PC-9 (cell line): ENCODE results near the gene PGF. TPM values are rescaled to one million over a fixed set of nuclear protein-coding genes. Genes with fewer than 3 reads are reported as not detected.

Source experiments
- BruUV-seq: library from RNA; stranded (reverse); fragments of 400-500 nt; replicated peaks from 2 replicates; lab custom pipeline; 2021; lab: Mats Ljungman, UMichigan
- CTCF ChIA-PET: fragments of 300-600 bp; sonication (Branson Sonifier 250); formaldehyde crosslinking; loops from one replicate; lab custom pipeline; 2022; ENCODE audit warnings: antibody characterized with exemption; lab: Charles Lee
- POLR2A ChIA-PET: fragments of 300-600 bp; sonication (Branson Sonifier 250); formaldehyde crosslinking; loops from one replicate; lab custom pipeline; 2022; ENCODE audit warnings: antibody characterized with exemption; ENCODE audit not compliant: unreplicated experiment; lab: Charles Lee
- DNase-seq, 2 experiments: peaks; one replicate each; pipeline versions ENCODE4 v3.0.0 to v3.0.0-alpha.2; 2015 to 2022; ENCODE audit warnings: mixed read lengths in 1 of 2
- H2AFZ ChIP-seq: fragments of 200-600 bp; sonication (generic); 2 replicates; pipeline ENCODE4 v1.8.1; 2017; ENCODE audit warnings: antibody characterized with exemption
- H3F3A ChIP-seq: fragments of 200-600 bp; sonication (generic); 2 replicates; pipeline ENCODE4 v1.8.1; 2017; ENCODE audit warnings: antibody characterized with exemption, mild to moderate bottlenecking, low read depth; ENCODE audit not compliant: insufficient read depth
- H3K27ac ChIP-seq: fragments of 200-600 bp; sonication (generic); 2 replicates; pipeline ENCODE4 v1.6.1; 2016; ENCODE audit warnings: mixed run types
- H3K27me3 ChIP-seq: fragments of 200-600 bp; sonication (generic); 2 replicates; pipeline ENCODE4 v1.6.1; 2016; ENCODE audit warnings: low read depth, mixed run types; ENCODE audit not compliant: insufficient read depth
- H3K36me3 ChIP-seq: fragments of 200-600 bp; sonication (generic); 2 replicates; pipeline ENCODE4 v1.6.1; 2016; ENCODE audit warnings: low read depth, mixed run types
- H3K4me1 ChIP-seq: fragments of 200-600 bp; sonication (generic); replicated peaks from 2 replicates; pipeline ENCODE4 v1.6.1; 2016; ENCODE audit warnings: mixed run types; ENCODE audit not compliant: insufficient read depth
- H3K4me2 ChIP-seq: fragments of 200-600 bp; sonication (generic); 2 replicates; pipeline ENCODE4 v1.6.1; 2017; ENCODE audit warnings: mixed run types
- H3K4me3 ChIP-seq: fragments of 200-600 bp; sonication (generic); 2 replicates; pipeline ENCODE4 v1.6.1; 2016; ENCODE audit warnings: mixed run types
- H3K79me2 ChIP-seq: fragments of 200-600 bp; sonication (generic); 2 replicates; pipeline ENCODE4 v1.6.1; 2017; ENCODE audit warnings: low read depth, mixed run types
- H3K9me2 ChIP-seq: fragments of 200-600 bp; sonication (generic); 2 replicates; pipeline ENCODE4 v1.8.1; 2017; ENCODE audit warnings: mild to moderate bottlenecking; ENCODE audit not compliant: insufficient read depth
- H3K9me3 ChIP-seq: fragments of 200-600 bp; sonication (generic); 2 replicates; pipeline ENCODE4 v1.8.1; 2016; ENCODE audit warnings: low read depth; ENCODE audit not compliant: insufficient read depth
- H4K20me1 ChIP-seq: fragments of 200-600 bp; sonication (generic); 2 replicates; pipeline ENCODE4 v1.8.1; 2017; ENCODE audit not compliant: insufficient read depth
- EZH2 ChIP-seq: fragments of 200-600 bp; sonication (generic); IDR thresholded peaks from 2 replicates; pipeline ENCODE4 v1.8.0; 2017; ENCODE audit warnings: antibody characterized with exemption, low read depth
- intact Hi-C: fragments of 100-400 bp; cut with micrococcal nuclease; formaldehyde crosslinking; loops from one replicate; pipeline ENCODE4 v1.10.0; 2022; ENCODE audit not compliant: unreplicated experiment
- total RNA-seq: library from RNA; stranded (reverse); gene quantifications from 2 replicates; pipeline ENCODE4 v1.2.3, GENCODE V29; 2021
- TF ChIP-seq, protein P1 (sequence below): fragments of 200-600 bp; sonication (generic); conservative IDR thresholded peaks from 2 replicates; pipeline ENCODE4 v1.6.1; 2017; ENCODE audit warnings: mixed run types, antibody characterized with exemption, mild to moderate bottlenecking, moderate library complexity

The PGF gene
- total RNA-seq, 1 experiment from 2014 or later: 11.7 TPM

DNA sequence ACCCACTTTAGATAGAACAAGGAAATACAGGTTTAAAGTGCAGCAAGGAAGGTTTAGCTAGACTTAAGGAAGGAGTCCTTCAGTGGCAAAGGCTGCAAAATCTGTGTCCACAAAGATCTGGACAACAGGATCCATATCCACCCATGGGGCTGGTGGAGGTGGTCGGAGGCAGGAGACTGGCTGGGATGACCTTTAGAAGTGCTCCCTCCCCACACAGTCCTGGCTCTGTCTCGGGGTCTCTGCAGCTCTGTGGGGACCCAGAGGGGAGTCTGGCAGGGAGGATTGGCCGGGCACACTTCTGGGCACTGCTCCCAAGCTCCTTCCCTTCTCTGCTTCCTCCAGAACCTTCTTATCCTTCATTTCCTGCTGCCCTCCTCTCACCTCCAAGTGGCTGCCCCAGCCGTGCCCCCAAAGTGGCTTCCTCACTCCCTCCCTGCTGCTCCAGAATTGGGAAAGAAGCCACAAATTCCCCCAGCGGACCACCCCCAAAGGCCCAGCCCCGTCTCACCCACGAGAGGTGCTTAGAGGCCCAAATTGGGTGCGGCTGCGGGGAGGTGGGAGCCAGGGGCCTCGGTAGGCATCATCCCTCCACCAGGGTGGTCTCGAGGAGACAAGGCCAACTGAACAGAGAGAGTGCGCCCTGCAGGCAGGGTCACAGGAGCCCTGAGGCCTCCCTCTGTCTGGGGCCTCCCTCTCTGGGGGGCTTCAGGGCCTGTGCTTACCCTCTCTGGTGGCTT, 21.9 kb upstream of the PGF start:
- H4K20me1 ChIP-seq: no peaks in the 10 kb centered on the region
- CTCF ChIA-PET: no interaction called here
- H3K4me1 ChIP-seq: peaks cover 27% of the 10 kb centered on the region
- H3K27ac ChIP-seq: no peak overlapping the region
- H3F3A ChIP-seq: peaks cover 8% of the 10 kb centered on the region; the same call in 1 of the 2 replicates
- H3K4me3 ChIP-seq: no peak overlapping the region
- BruUV-seq: no TSS peak
- no peak overlapping the region for H3K4me2 ChIP-seq
- H3K36me3 ChIP-seq: no peaks in the 10 kb centered on the region
- H3K27me3 ChIP-seq: no peaks in the 10 kb centered on the region
- H3K79me2 ChIP-seq: no peaks in the 10 kb centered on the region
- TF ChIP-seq, protein P1, sequence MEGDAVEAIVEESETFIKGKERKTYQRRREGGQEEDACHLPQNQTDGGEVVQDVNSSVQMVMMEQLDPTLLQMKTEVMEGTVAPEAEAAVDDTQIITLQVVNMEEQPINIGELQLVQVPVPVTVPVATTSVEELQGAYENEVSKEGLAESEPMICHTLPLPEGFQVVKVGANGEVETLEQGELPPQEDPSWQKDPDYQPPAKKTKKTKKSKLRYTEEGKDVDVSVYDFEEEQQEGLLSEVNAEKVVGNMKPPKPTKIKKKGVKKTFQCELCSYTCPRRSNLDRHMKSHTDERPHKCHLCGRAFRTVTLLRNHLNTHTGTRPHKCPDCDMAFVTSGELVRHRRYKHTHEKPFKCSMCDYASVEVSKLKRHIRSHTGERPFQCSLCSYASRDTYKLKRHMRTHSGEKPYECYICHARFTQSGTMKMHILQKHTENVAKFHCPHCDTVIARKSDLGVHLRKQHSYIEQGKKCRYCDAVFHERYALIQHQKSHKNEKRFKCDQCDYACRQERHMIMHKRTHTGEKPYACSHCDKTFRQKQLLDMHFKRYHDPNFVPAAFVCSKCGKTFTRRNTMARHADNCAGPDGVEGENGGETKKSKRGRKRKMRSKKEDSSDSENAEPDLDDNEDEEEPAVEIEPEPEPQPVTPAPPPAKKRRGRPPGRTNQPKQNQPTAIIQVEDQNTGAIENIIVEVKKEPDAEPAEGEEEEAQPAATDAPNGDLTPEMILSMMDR: no peak
- no peak for TF ChIP-seq EZH2
- H2AFZ ChIP-seq: no peak overlapping the region
- H3K9me2 ChIP-seq: no peaks in the 10 kb centered on the region
- intact Hi-C loops: no loop called here
- H3K9me3 ChIP-seq: no peaks in the 10 kb centered on the region
- POLR2A ChIA-PET: interaction anchor here (0.6 kb wide), 1 partner anchor 532 kb away, joined by 5 read pairs; no protein-coding TSS in a partner anchor
- DNase-seq: no peak

GRCh38 chr14:74976264-74977113, 21.1 kb upstream of the PGF start:
- H3K36me3 ChIP-seq: no peaks in the 10 kb centered on the region
- BruUV-seq: no TSS peak

More at GRCh38 chr14:74976264-74977113, 21.1 kb upstream of the PGF start:
- H3K9me3 ChIP-seq: no peaks in the 10 kb centered on the region
- H3F3A ChIP-seq: peaks cover 8% of the 10 kb centered on the region; the same call in 1 of the 2 replicates
- ChIA-PET POLR2A (interaction anchor here (0.6 to 0.9 kb wide), 3 partner anchors 29 to 533 kb away, joined by 3 to 6 read pairs (median 5); partner anchors contain the start of gene ZC2HC1C), CTCF (no interaction called here)
- H3K27ac ChIP-seq: no peak overlapping the region
- peaks cover 27% of the 10 kb centered on the region for H3K4me1 ChIP-seq
- H3K9me2 ChIP-seq: no peaks in the 10 kb centered on the region
- no peak for DNase-seq
- H3K27me3 ChIP-seq: no peaks in the 10 kb centered on the region
- no peak overlapping the region for H2AFZ ChIP-seq
- TF ChIP-seq EZH2: no peak
- TF ChIP-seq, protein P1: no peak
- no peaks in the 10 kb centered on the region for H3K79me2 ChIP-seq
- no peak overlapping the region for H3K4me2 ChIP-seq
- intact Hi-C loops: no loop called here
- H3K4me3 ChIP-seq: no peak overlapping the region
- no peaks in the 10 kb centered on the region for H4K20me1 ChIP-seq
